B cell (primary cell): ENCODE results near the gene DIP2A. TPM values are rescaled to one million over a fixed set of nuclear protein-coding genes. Genes with fewer than 3 reads are reported as not detected.
"Not testable (repeated sequence)": the region's sequence is repeated elsewhere in the genome, so short reads cannot be mapped to it uniquely, and the experiment has no call there.

ENCODE experiments used
- ATAC-seq: fragments of 200-7000 bp; cut with Tn5 transposase; one replicate; pipeline ENCODE4 v1.10.0; 2021; ENCODE audit warnings: low read depth, mild to moderate bottlenecking, moderate number of reproducible peaks, moderate library complexity
- CTCF ChIA-PET: fragments of 350-600 bp; sonication (Branson Sonifier 250); formaldehyde crosslinking; loops from one replicate; lab custom pipeline; 2021; ENCODE audit warnings: antibody characterized with exemption, inconsistent platforms; lab: Charles Lee
- POLR2A ChIA-PET: fragments of 350-600 bp; sonication (Branson Sonifier 250); formaldehyde crosslinking; loops from one replicate; lab custom pipeline; 2021; ENCODE audit warnings: antibody characterized with exemption; lab: Charles Lee
- DNase-seq: peaks from one replicate; pipeline ENCODE4 v3.0.0; 2013
- H2AFZ ChIP-seq: 2 replicates; pipeline ENCODE4 v1.6.1; 2012; ENCODE audit warnings: mild to moderate bottlenecking, low read depth, low read length; ENCODE audit not compliant: insufficient read depth, poor library complexity, severe bottlenecking
- H3K27ac ChIP-seq, 2 donors: 1 replicate in 1 of 2; 2 replicates in 1 of 2; pipeline ENCODE4 v1.5.1; 2012 to 2013; ENCODE audit warnings: low read length in 2 of 2, mild to moderate bottlenecking in 2 of 2, moderate library complexity in 1 of 2
- H3K27me3 ChIP-seq, 4 experiments: fragments of 200-600 bp in 1 of 4; sonication (generic) in 1 of 4; replicated peaks in 1 of 4; 1 replicate in 2 of 4; 2 replicates in 2 of 4; pipeline versions ENCODE4 v1.6.1 to v1.7.0; 2013 to 2016; ENCODE audit warnings: low read length in 3 of 4, mild to moderate bottlenecking in 2 of 4, mixed read lengths in 1 of 4, moderate library complexity in 1 of 4; ENCODE audit not compliant: insufficient read depth in 4 of 4, control insufficient read depth in 3 of 4; ENCODE audit errors: control extremely low read depth in 1 of 4
- H3K36me3 ChIP-seq, 2 experiments: replicated peaks in 1 of 2; 1 replicate in 1 of 2; 2 replicates in 1 of 2; pipeline versions ENCODE4 v1.6.1 to v1.7.1; 2013; ENCODE audit warnings: low read length in 1 of 2; ENCODE audit not compliant: insufficient read depth in 2 of 2, control insufficient read depth in 1 of 2; ENCODE audit errors: control extremely low read depth in 1 of 2, extremely low read depth in 1 of 2
- H3K4me1 ChIP-seq, 2 donors: fragments of 200-600 bp in 1 of 2; sonication (generic) in 1 of 2; 1 replicate in 1 of 2; 2 replicates in 1 of 2; pipeline versions ENCODE4 v1.5.1 to v1.6.1; 2013 to 2017; ENCODE audit warnings: low read length in 2 of 2; ENCODE audit not compliant: control insufficient read depth in 2 of 2, insufficient read depth in 2 of 2
- H3K4me2 ChIP-seq: replicated peaks from 2 replicates; pipeline ENCODE3; 2012; ENCODE audit warnings: mild to moderate bottlenecking, low read depth, low read length; ENCODE audit not compliant: poor library complexity, severe bottlenecking
- H3K4me3 ChIP-seq, 5 experiments: fragments of 200-600 bp in 1 of 5; sonication (generic) in 1 of 5; 1 replicate in 3 of 5; 2 replicates in 2 of 5; pipeline versions ENCODE4 v1.5.1 to v1.7.0; 2011 to 2016; ENCODE audit warnings: low read length in 4 of 5, mild to moderate bottlenecking in 4 of 5, low read depth in 2 of 5, control low read depth in 1 of 5, moderate library complexity in 1 of 5; ENCODE audit not compliant: insufficient read depth in 1 of 5; ENCODE audit errors: control extremely low read depth in 1 of 5, extremely low read depth in 1 of 5
- H3K79me2 ChIP-seq: fragments of 200-600 bp; sonication (generic); one replicate; pipeline ENCODE4 v1.6.0; 2016; ENCODE audit warnings: low read length; ENCODE audit not compliant: control insufficient read depth, insufficient read depth
- H3K9ac ChIP-seq: fragments of 200-600 bp; sonication (generic); 2 replicates; pipeline ENCODE4 v1.6.1; 2017; ENCODE audit warnings: mild to moderate bottlenecking, low read length, moderate library complexity
- H3K9me3 ChIP-seq, 3 donors: one replicate each; pipeline versions ENCODE4 v1.6.1 to v1.7.1; 2013; ENCODE audit warnings: low read length in 2 of 3; ENCODE audit not compliant: control insufficient read depth in 2 of 3, insufficient read depth in 1 of 3; ENCODE audit errors: control extremely low read depth in 1 of 3
- H4K20me1 ChIP-seq: 2 replicates; pipeline ENCODE4 v1.6.0; 2012; ENCODE audit warnings: mild to moderate bottlenecking, low read length; ENCODE audit not compliant: insufficient read depth, control insufficient read depth, poor library complexity, severe bottlenecking
- H3K27ac Mint-ChIP-seq: one replicate; pipeline ENCODE4 v1.8.0; 2021; ENCODE audit warnings: mixed read lengths
- H3K27me3 Mint-ChIP-seq: one replicate; pipeline ENCODE4 v1.8.0; 2021; ENCODE audit warnings: mixed read lengths
- H3K4me1 Mint-ChIP-seq: one replicate; pipeline ENCODE4 v1.8.0; 2021; ENCODE audit warnings: mixed read lengths
- H3K4me3 Mint-ChIP-seq: one replicate; pipeline ENCODE4 v1.8.0; 2021; ENCODE audit warnings: mixed read lengths
- H3K9me3 Mint-ChIP-seq: one replicate; pipeline ENCODE4 v1.8.0; 2022; ENCODE audit warnings: mixed read lengths; ENCODE audit not compliant: insufficient read depth
- CTCF ChIP-seq: fragments of 200-600 bp; IDR thresholded peaks from one replicate; pipeline ENCODE4 v1.8.0; 2022; ENCODE audit warnings: antibody characterized with exemption, mild to moderate bottlenecking
- EZH2 ChIP-seq: IDR thresholded peaks from 2 replicates; pipeline ENCODE4 v1.6.1; 2012; ENCODE audit warnings: borderline replicate concordance, low read depth, mild to moderate bottlenecking, moderate library complexity, low read length; ENCODE audit not compliant: insufficient read depth, poor library complexity, severe bottlenecking
- WGBS: methylation state at CpG from one replicate; pipeline ENCODE4 v1.1.5; 2013; ENCODE audit warnings: missing lambda C conversion rate; ENCODE audit not compliant: insufficient coverage; 5-methylcytosine and 5-hydroxymethylcytosine counted together
- intact Hi-C: fragments of 100-400 bp; cut with micrococcal nuclease; formaldehyde crosslinking; loops from one replicate; pipeline ENCODE4 v1.10.0; 2022
- polyA plus RNA-seq: library from polyadenylated mRNA; depleted of rRNA; stranded (reverse); fragments of >200 nt; gene quantifications from 2 replicates; pipeline ENCODE4 v1.2.3, GENCODE V29; 2012
- total RNA-seq, 2 donors: library from RNA; stranded (reverse); fragments of 120-200 nt in 1 of 2; gene quantifications; 1 replicate in 1 of 2; 2 replicates in 1 of 2; pipeline versions ENCODE4 v1.2.3 to v1.2.4, GENCODE V29; 2013 to 2022

The DIP2A gene
- total and polyA plus RNA-seq, 2 donors (not counting 1 experiment from before 2014, with no cell fraction given): 40.4 to 59.0 TPM

DNA sequence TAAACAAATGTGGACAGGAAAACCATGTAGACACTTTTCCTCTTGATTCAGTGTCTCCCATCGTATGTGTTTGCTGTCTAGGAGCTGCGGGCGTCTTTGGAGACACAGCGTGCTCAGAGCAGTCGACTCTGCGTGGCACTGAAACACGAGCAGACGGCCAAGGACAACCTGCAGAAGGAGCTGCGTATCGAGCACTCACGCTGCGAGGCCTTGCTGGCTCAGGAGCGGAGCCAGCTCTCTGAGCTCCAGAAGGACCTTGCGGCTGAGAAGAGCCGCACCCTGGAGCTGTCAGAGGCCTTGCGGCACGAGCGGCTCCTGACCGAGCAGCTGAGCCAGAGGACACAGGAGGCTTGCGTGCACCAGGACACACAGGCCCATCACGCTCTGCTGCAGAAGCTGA is 27.2 kb upstream of the DIP2A start:
- H2AFZ ChIP-seq: no peak overlapping the region
- 99% methylated on average over 21 of the region's 21 CpGs for WGBS
- H3K27ac ChIP-seq: no peak overlapping the region
- no peak overlapping the region for H3K4me3 ChIP-seq
- no peaks in the 10 kb centered on the region for H3K4me1 ChIP-seq
- intact Hi-C loops: no loop called here
- H3K4me3 Mint-ChIP-seq: no peak overlapping the region
- H3K27me3 Mint-ChIP-seq: no peaks in the 10 kb centered on the region
- no peak for ATAC-seq
- TF ChIP-seq CTCF (no peak), EZH2 (no peak)
- no peak overlapping the region for H3K4me2 ChIP-seq
- H3K9me3 ChIP-seq: no peaks in the 10 kb centered on the region
- H3K36me3 ChIP-seq: peaks cover 0 to 52% of the 10 kb centered on the region in 2 experiments
- no peaks in the 10 kb centered on the region for H3K27me3 ChIP-seq
- no peak overlapping the region for H3K9ac ChIP-seq
- DNase-seq: no peak
- H3K79me2 ChIP-seq: no peaks in the 10 kb centered on the region
- no peaks in the 10 kb centered on the region for H3K9me3 Mint-ChIP-seq
- H3K4me1 Mint-ChIP-seq: no peaks in the 10 kb centered on the region
- H4K20me1 ChIP-seq: no peaks in the 10 kb centered on the region
- no peak overlapping the region for H3K27ac Mint-ChIP-seq
- ChIA-PET CTCF (no interaction called here), POLR2A (no interaction called here)

DNA sequence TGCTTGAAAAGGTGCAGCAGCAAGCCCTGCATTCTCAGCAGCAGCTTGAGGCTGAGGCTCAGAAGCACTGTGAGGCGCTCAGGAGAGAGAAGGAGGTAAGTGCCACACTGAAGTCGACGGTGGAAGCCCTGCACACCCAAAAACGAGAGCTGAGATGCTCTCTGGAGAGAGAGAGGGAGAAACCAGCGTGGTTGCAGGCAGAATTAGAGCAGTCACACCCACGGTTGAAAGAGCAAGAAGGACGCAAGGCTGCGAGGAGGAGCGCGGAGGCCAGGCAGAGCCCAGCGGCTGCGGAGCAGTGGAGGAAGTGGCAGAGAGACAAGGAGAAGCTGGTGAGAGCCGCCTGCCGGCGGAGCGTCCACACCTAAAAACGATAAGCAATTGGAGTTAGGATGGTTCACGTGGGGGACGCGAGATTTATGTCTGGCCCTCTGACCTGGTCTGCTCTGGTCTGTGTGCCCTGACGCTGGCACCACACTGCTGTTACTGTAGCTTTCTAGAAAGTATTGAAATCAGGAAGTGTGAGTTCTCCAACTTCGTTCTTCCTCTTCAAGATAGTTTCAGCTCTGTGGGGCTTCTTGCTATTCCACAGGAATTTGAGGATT is 26.7 kb upstream of the DIP2A start:
- no peaks in the 10 kb centered on the region for H4K20me1 ChIP-seq
- no peak for DNase-seq
- no peaks in the 10 kb centered on the region for H3K9me3 ChIP-seq
- H3K27me3 ChIP-seq: no peaks in the 10 kb centered on the region
- CTCF ChIA-PET: no interaction called here
- Mint-ChIP-seq H3K4me1 (peaks cover under 1% of the 10 kb centered on the region), H3K4me3 (no peak overlapping the region), H3K27ac (no peak overlapping the region), H3K27me3 (no peaks in the 10 kb centered on the region), H3K9me3 (no peaks in the 10 kb centered on the region)
- POLR2A ChIA-PET: no interaction called here
- no peak overlapping the region for H3K27ac ChIP-seq
- intact Hi-C loops: no loop called here
- peaks cover 0 to 56% of the 10 kb centered on the region in 2 experiments for H3K36me3 ChIP-seq
- WGBS: 85% methylated on average over 21 of the region's 22 CpGs
- H3K4me3 ChIP-seq: no peak overlapping the region
- H3K4me2 ChIP-seq: no peak overlapping the region
- TF ChIP-seq EZH2 (no peak), CTCF (no peak)
- H2AFZ ChIP-seq: no peak overlapping the region
- H3K4me1 ChIP-seq: no peaks in the 10 kb centered on the region
- ATAC-seq: no peak
- H3K9ac ChIP-seq: no peak overlapping the region
- H3K79me2 ChIP-seq: no peaks in the 10 kb centered on the region

DNA sequence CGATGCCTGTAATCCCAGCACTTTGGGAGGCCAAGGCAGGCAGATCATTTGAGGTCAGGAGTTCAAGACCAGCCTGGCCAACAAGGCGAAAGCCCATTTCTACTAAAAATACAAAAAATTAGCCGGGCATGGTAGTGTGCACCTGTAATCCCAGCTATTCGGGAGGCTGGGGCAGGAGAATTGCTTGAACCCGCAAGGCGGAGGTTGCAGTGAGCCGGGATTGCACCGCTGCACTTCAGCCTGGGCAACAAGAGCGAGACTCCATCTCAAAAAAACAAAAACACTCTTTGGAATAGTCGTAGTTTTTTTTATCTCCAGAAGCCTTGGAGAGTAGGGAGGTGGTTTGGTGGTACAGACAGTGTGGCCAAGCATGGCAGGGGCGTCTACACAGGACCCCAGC is 25.6 kb upstream of the DIP2A start:
- intact Hi-C loops, POLR2A ChIA-PET, H3K9ac ChIP-seq, H3K9me3 ChIP-seq, CTCF ChIA-PET, H3K27me3 Mint-ChIP-seq, H3K9me3 Mint-ChIP-seq, H3K27ac Mint-ChIP-seq, H4K20me1 ChIP-seq, H3K4me1 ChIP-seq, H3K79me2 ChIP-seq, H3K4me3 Mint-ChIP-seq, H3K4me2 ChIP-seq, H3K4me1 Mint-ChIP-seq, ATAC-seq, H3K27ac ChIP-seq, H3K27me3 ChIP-seq, H3K4me3 ChIP-seq, DNase-seq, H2AFZ ChIP-seq: not testable (repeated sequence)
- peaks cover 0 to 49% of the 10 kb centered on the region in 2 experiments for H3K36me3 ChIP-seq
- 95% methylated on average over 8 of the region's 11 CpGs for WGBS
